ENCODE measurements around the gene OR1Q1.

The OR1Q1 gene

DNA sequence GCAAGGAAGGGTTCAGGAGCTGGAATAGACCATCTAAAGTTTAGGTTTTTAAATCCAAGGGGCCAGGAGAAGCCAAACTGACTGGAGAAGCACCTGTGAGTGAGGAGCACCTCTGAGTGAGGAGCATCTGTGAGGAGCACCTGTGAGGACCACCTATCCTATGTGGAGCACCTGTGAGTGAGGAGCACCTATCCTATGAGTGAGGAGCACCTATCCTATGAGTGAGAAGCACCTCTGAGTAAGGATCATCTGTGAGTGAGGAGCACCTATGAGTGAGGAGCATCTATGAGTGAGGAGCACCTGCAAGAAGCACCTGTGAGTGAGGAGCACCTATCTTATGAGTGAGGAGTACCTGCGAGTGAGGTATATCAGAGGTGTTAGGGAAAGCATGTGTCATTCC is 8.0 kb upstream of the OR1Q1 start:
- no peak for DNase-seq (ENCODE audit: low read depth)
- TF ChIP-seq, protein P1, sequence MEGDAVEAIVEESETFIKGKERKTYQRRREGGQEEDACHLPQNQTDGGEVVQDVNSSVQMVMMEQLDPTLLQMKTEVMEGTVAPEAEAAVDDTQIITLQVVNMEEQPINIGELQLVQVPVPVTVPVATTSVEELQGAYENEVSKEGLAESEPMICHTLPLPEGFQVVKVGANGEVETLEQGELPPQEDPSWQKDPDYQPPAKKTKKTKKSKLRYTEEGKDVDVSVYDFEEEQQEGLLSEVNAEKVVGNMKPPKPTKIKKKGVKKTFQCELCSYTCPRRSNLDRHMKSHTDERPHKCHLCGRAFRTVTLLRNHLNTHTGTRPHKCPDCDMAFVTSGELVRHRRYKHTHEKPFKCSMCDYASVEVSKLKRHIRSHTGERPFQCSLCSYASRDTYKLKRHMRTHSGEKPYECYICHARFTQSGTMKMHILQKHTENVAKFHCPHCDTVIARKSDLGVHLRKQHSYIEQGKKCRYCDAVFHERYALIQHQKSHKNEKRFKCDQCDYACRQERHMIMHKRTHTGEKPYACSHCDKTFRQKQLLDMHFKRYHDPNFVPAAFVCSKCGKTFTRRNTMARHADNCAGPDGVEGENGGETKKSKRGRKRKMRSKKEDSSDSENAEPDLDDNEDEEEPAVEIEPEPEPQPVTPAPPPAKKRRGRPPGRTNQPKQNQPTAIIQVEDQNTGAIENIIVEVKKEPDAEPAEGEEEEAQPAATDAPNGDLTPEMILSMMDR (conservative IDR thresholded peaks at IDR 0.05; ENCODE audit: control insufficient read depth, insufficient read depth, low read depth, low read length), result no peak
- no peak overlapping the region for H3K4me3 ChIP-seq (ENCODE audit: control insufficient read depth, low read depth, low read length)

DNA sequence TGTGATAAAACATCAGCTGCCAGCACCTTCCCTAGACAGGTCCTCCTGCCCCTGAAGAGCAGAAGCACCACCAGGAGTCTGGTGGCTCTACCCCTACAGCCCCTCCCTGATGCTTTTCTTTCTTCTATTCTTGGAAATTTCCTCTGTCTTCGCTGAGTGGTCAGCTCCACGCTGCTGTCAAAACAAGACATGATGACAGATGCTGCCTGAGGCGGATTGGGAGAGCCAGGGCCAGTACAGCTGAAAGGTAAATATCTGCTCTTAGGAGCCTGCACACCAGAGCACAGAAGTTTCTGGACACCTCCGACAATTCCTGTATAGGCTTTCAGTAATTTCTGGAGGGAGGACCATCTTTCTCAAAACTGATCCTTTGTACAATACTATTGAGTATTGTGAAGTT is 4.7 kb upstream of the OR1Q1 start:
- no peak overlapping the region for H3K4me3 ChIP-seq (ENCODE audit: control insufficient read depth, low read depth, low read length)
- no peak for DNase-seq (ENCODE audit: low read depth)
- TF ChIP-seq, protein P1 (conservative IDR thresholded peaks at IDR 0.05; ENCODE audit: control insufficient read depth, insufficient read depth, low read depth, low read length), result no peak

DNA sequence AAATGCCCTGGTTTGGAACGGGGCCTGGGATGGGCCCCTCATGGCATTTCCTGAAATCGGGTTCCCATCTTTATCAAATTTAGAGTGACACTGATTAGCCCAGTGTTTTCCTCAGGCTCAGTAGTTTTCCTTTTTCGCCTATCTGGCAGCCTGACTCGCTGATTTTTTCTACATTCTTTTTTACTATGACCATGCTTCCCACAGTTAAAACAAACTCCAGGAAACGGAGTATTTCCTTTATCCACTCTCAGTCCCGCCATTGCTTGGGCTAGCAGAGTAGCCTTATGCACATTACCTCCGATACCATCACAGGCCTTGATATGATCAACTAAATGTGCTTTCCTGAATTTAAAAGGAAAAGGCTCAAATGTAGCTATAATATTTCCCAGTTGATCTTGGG is 5.5 kb downstream of the OR1Q1 start:
- H3K4me3 ChIP-seq (ENCODE audit: control insufficient read depth, low read depth, low read length), result no peak overlapping the region
- TF ChIP-seq, protein P1 (conservative IDR thresholded peaks at IDR 0.05; ENCODE audit: control insufficient read depth, insufficient read depth, low read depth, low read length), result no peak

DNA sequence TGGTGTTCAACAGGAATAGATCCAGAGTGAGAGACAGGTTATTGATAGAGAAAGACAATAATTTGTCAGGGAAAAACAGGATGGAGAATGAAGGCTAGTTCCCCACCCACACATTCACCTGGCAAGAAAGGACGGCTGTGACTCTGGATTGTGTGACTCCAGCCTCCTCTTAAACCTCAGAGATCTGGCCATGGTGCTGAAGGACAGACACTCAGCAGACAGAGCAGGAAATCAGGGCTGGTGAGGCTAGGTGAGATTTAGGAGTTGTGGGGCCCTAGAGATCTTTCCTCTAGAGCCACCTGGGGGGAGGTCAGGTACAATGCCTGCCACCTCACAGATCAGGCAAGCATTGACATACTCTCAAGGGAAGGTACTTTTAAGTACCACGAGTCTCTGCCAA is 27.7 kb downstream of the OR1Q1 start:
- no peak for DNase-seq (ENCODE audit: low read depth)
- H3K4me3 ChIP-seq (ENCODE audit: control insufficient read depth, low read depth, low read length), result no peak overlapping the region
- TF ChIP-seq, protein P1 (conservative IDR thresholded peaks at IDR 0.05; ENCODE audit: control insufficient read depth, insufficient read depth, low read depth, low read length), result no peak

More for the DNA sequence above, 5.5 kb downstream of the OR1Q1 start:
- no peak for DNase-seq (ENCODE audit: low read depth)

DNA sequence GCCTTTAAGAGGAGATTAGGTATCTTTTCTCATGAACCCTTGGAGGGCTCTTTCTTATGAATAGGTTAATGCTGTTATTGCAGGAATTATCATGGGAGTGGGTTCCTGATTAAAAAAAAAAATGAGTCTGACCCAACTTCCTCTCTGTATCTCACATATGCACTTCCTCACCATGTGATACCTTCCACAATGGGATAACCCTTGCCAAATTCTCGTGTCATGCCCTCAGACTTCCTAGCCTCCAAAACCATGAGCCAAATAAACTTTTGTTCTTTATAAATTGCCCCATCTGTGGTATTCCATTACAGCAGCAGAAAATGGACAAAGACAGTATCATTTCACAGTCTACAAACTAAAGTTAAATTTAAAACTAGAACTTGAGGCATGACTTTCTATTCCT is 41.8 kb downstream of the OR1Q1 start:
- DNase-seq (ENCODE audit: low read depth), result no peak
- TF ChIP-seq, protein P1 (conservative IDR thresholded peaks at IDR 0.05; ENCODE audit: control insufficient read depth, insufficient read depth, low read depth, low read length), result no peak
- no peak overlapping the region for H3K4me3 ChIP-seq (ENCODE audit: control insufficient read depth, low read depth, low read length)

DNA sequence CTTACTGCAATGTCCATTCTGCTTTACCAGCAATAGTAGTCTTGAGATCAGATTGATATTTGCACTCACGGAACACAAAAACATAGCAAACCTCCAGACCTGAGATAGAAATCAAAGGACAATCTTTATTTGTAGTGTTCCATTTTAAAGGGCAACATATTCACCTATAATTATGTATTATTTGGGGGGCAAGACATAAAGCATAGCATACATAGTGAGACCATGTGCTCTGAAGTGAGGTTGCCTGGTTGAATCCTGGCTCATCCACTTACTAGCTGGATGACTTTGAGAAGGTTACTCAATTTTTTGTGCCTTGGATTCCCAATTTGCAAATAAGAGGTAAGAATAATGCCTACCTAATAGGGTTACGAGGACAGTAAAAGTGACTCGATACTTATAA is 43.0 kb downstream of the OR1Q1 start, which contains the start of gene OR1B1:
TSS of gene OR1B1 (minus strand) at position 101 of the 400 bp plus-strand sequence.
- TF ChIP-seq, protein P1 (conservative IDR thresholded peaks at IDR 0.05; ENCODE audit: control insufficient read depth, insufficient read depth, low read depth, low read length), result no peak
- DNase-seq (ENCODE audit: low read depth), result no peak
- H3K4me3 ChIP-seq (ENCODE audit: control insufficient read depth, low read depth, low read length), result no peak within 1 kb of the TSS

DNA sequence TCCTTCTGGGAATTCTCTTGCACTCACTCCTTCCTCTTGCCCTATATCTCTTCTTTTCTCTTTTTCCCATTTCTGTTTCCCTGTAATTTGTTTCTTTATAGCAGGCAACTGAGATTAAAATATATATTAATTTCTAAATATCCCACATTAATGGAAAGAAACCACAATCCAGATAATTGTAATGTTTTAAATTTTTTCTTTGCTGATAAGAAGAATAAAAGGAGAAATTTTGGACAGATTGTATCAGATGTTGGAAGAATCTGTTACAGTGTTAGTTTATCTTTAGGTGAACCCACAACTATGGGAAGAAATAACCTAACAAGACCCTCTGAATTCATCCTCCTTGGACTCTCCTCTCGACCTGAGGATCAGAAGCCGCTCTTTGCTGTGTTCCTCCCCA is 46.9 kb downstream of the OR1Q1 start, which contains the start of gene OR1L1:
TSS of gene OR1L1 (plus strand) at position 301 of the 400 bp plus-strand sequence. CDS start at position 301, 0 bp downstream.
- TF ChIP-seq, protein P1 (conservative IDR thresholded peaks at IDR 0.05; ENCODE audit: control insufficient read depth, insufficient read depth, low read depth, low read length), result no peak
- no peak for DNase-seq (ENCODE audit: low read depth)
- H3K4me3 ChIP-seq (ENCODE audit: control insufficient read depth, low read depth, low read length), result no peak within 1 kb of the TSS

Measured in fibroblast of mammary gland (primary cell).